Upper lobe of left lung (tissue), 6 donors: ENCODE data around the gene UBE4B. TPM values are rescaled to one million over a fixed set of nuclear protein-coding genes. Genes with fewer than 3 reads are reported as not detected.
"Not testable (repeated sequence)": the region's sequence is repeated elsewhere in the genome, so short reads cannot be mapped to it uniquely, and the experiment has no call there.

Source experiments
- ATAC-seq, 2 donors: fragments of 200-7000 bp; cut with Tn5 transposase; one replicate each; pipeline ENCODE4 v1.9.1; 2022; ENCODE audit warnings: mild to moderate bottlenecking in 2 of 2, moderate library complexity in 2 of 2; ENCODE audit not compliant: low FRiP score in 2 of 2
- DNase-seq, 2 donors: peaks; one replicate each; pipeline ENCODE4 v3.0.0-alpha.2; 2019 to 2020
- H3K27ac ChIP-seq, 4 donors: fragments of 200-600 bp; sonication (generic); one replicate each; pipeline ENCODE4 v1.5.1; 2016 to 2019
- H3K27me3 ChIP-seq, 4 donors: fragments of 200-600 bp; sonication (generic); one replicate each; pipeline ENCODE4 v1.5.1; 2017 to 2019
- H3K36me3 ChIP-seq, 4 donors: fragments of 200-600 bp; sonication (generic); one replicate each; pipeline ENCODE4 v1.5.1; 2016 to 2019
- H3K4me1 ChIP-seq, 4 donors: fragments of 200-600 bp; sonication (generic); one replicate each; pipeline ENCODE4 v1.5.1; 2018 to 2019
- H3K4me3 ChIP-seq, 4 donors: fragments of 200-600 bp; sonication (generic); one replicate each; pipeline ENCODE4 v1.5.1; 2017 to 2019; ENCODE audit warnings: mild to moderate bottlenecking in 2 of 4, moderate library complexity in 1 of 4
- H3K9me3 ChIP-seq, 4 donors: fragments of 200-600 bp; sonication (generic); one replicate each; pipeline ENCODE4 v1.5.1; 2018 to 2019
- CTCF ChIP-seq, 6 experiments: fragments of 450-650 bp in 4 of 6; fragments of 200-600 bp in 2 of 6; sonication (generic) in 2 of 6; IDR thresholded peaks; one replicate each; pipeline ENCODE4 v1.5.1; 2016 to 2019; ENCODE audit warnings: antibody characterized with exemption in 6 of 6
- EP300 ChIP-seq, 4 donors: sonication (generic); formaldehyde crosslinking; IDR thresholded peaks; one replicate each; pipeline ENCODE4 v1.5.1; 2017; ENCODE audit warnings: antibody characterized with exemption in 4 of 4, control low read depth in 2 of 4
- POLR2A ChIP-seq, 4 donors: fragments of 450-650 bp; IDR thresholded peaks; one replicate each; pipeline ENCODE4 v1.5.1; 2016 to 2017; ENCODE audit warnings: antibody characterized with exemption in 4 of 4, mild to moderate bottlenecking in 2 of 4
- POLR2AphosphoS5 ChIP-seq, 2 donors: sonication (generic); formaldehyde crosslinking; IDR thresholded peaks; one replicate each; pipeline ENCODE4 v1.5.1; 2017; ENCODE audit warnings: antibody characterized with exemption in 2 of 2
- WGBS, 2 donors: methylation state at CpG; one replicate each; pipeline ENCODE4 v1.1.5; 2017 to 2018; 5-methylcytosine and 5-hydroxymethylcytosine counted together
- total RNA-seq, 6 donors: library from RNA; depleted of rRNA in 4 of 6; stranded (reverse); fragments of >200 nt in 4 of 6; gene quantifications; one replicate each; pipeline versions ENCODE4 v1.1.0 to v1.2.1, GENCODE V29; 2016 to 2021
- donor health status: DM: no; HTN: no; CAD: no; lungs with moderate emphysema.
- donor health status: DM: no; HTN: yes; CAD: no; lungs with severe emphysema.

Gene UBE4B
- total RNA-seq, 6 donors from 2014 or later, result 24.5 to 83.8 (median 42.8) TPM

- no peak overlapping the region for H3K4me3 ChIP-seq
- TF ChIP-seq POLR2A (IDR thresholded peaks at IDR 0.05) (no peak), POLR2AphosphoS5 (IDR thresholded peaks at IDR 0.05) (no peak), CTCF (IDR thresholded peaks at IDR 0.05) (no peak), EP300 (IDR thresholded peaks at IDR 0.05) (no peak)
- no peaks in the 10 kb centered on the region for H3K4me1 ChIP-seq
- H3K36me3 ChIP-seq, result no peaks in the 10 kb centered on the region
- ATAC-seq, result peak in 1 of 2 donors; percentile 24
- 87 to 88% methylated on average over 5 to 6 of the region's 6 CpGs for WGBS, 2 donors
- no peak overlapping the region for H3K27ac ChIP-seq
- H3K9me3 ChIP-seq, result no peaks in the 10 kb centered on the region
- H3K27me3 ChIP-seq, result no peaks in the 10 kb centered on the region
- peak in 1 of 2 donors; percentile 42 for DNase-seq
These were observed 162.8 kb downstream of the UBE4B start for GRCh38 chr1:10195570-10195969.

GRCh38 chr1:10196976-10197375 lies 164.2 kb downstream of the UBE4B start:
- H3K9me3 ChIP-seq, result no peaks in the 10 kb centered on the region
- H3K4me1 ChIP-seq, result no peaks in the 10 kb centered on the region
- no peaks in the 10 kb centered on the region for H3K27me3 ChIP-seq
- no peak for TF ChIP-seq POLR2A (IDR thresholded peaks at IDR 0.05)
- no peak for TF ChIP-seq POLR2AphosphoS5 (IDR thresholded peaks at IDR 0.05)
- no peak for TF ChIP-seq EP300 (IDR thresholded peaks at IDR 0.05)
- DNase-seq (no peak), ATAC-seq (peak in 1 of 2 donors; percentile 60)
- no peak overlapping the region for H3K4me3 ChIP-seq
- H3K27ac ChIP-seq, result no peak overlapping the region
- no peaks in the 10 kb centered on the region for H3K36me3 ChIP-seq
- 46 to 62% methylated on average over 3 of the region's 3 CpGs for WGBS, 2 donors

- H3K4me1 ChIP-seq, result no peaks in the 10 kb centered on the region
- WGBS, 2 donors, result 96 to 99% methylated on average over 4 of the region's 4 CpGs
- H3K36me3 ChIP-seq, result no peaks in the 10 kb centered on the region
- TF ChIP-seq POLR2AphosphoS5 (IDR thresholded peaks at IDR 0.05), result no peak
- TF ChIP-seq CTCF (IDR thresholded peaks at IDR 0.05), result no peak
- TF ChIP-seq POLR2A (IDR thresholded peaks at IDR 0.05), result no peak
- no peak for TF ChIP-seq EP300 (IDR thresholded peaks at IDR 0.05)
- H3K27ac ChIP-seq, result no peak overlapping the region
- H3K4me3 ChIP-seq, result no peak overlapping the region
- H3K9me3 ChIP-seq, result no peaks in the 10 kb centered on the region
- ATAC-seq (no peak), DNase-seq (no peak)
- no peaks in the 10 kb centered on the region for H3K27me3 ChIP-seq
These were observed 167.9 kb downstream of the UBE4B start for GRCh38 chr1:10200620-10201019.

- no peaks in the 10 kb centered on the region for H3K36me3 ChIP-seq
- no peak for ATAC-seq
- no peaks in the 10 kb centered on the region for H3K9me3 ChIP-seq
- peaks cover 0 to 6% (median under 1%) of the 10 kb centered on the region in 4 donors for H3K4me1 ChIP-seq
- H3K27ac ChIP-seq, result no peak overlapping the region
- whole genome bisulfite sequencing, 2 donors, result 73 to 80% methylated on average over 7 of the region's 7 CpGs
- no peaks in the 10 kb centered on the region for H3K27me3 ChIP-seq
- H3K4me3 ChIP-seq, result no peak overlapping the region
- no peak for TF ChIP-seq POLR2A (IDR thresholded peaks at IDR 0.05)
- TF ChIP-seq CTCF (IDR thresholded peaks at IDR 0.05), result no peak
- no peak for TF ChIP-seq EP300 (IDR thresholded peaks at IDR 0.05)
- TF ChIP-seq POLR2AphosphoS5 (IDR thresholded peaks at IDR 0.05), result no peak
- DNase-seq, result no peak
These were observed 171.4 kb downstream of the UBE4B start for GRCh38 chr1:10204003-10204642.

GRCh38 chr1:10205206-10205605 lies 172.4 kb downstream of the UBE4B start:
- not testable (repeated sequence) for ATAC-seq, H3K36me3 ChIP-seq
- 80 to 89% methylated on average over 13 to 14 of the region's 14 CpGs for WGBS, 2 donors

GRCh38 chr1:10207810-10208209 lies 175.1 kb downstream of the UBE4B start:
- H3K36me3 ChIP-seq, result no peaks in the 10 kb centered on the region
- ATAC-seq, result no peak
- no peak for DNase-seq
- no peaks in the 10 kb centered on the region for H3K27me3 ChIP-seq
- no peaks in the 10 kb centered on the region for H3K9me3 ChIP-seq
- H3K4me3 ChIP-seq, result no peak overlapping the region
- H3K27ac ChIP-seq, result no peak overlapping the region
- H3K4me1 ChIP-seq, result peaks cover 13 to 27% (median 17%) of the 10 kb centered on the region in 4 donors
- WGBS, 2 donors, result 84 to 92% methylated on average over 3 of the region's 3 CpGs
- TF ChIP-seq POLR2A (IDR thresholded peaks at IDR 0.05) (no peak), POLR2AphosphoS5 (IDR thresholded peaks at IDR 0.05) (no peak), CTCF (IDR thresholded peaks at IDR 0.05) (no peak), EP300 (IDR thresholded peaks at IDR 0.05) (no peak)

More at GRCh38 chr1:10205206-10205605, 172.4 kb downstream of the UBE4B start:
- H3K27me3 ChIP-seq, DNase-seq, H3K27ac ChIP-seq, H3K9me3 ChIP-seq, H3K4me3 ChIP-seq: not testable (repeated sequence)
- peaks cover 0 to 13% (median 6%) of the 10 kb centered on the region in 4 donors for H3K4me1 ChIP-seq
